Erythroblast (primary cell): ENCODE measurements around the gene G6PC1.

Experiments
- GATA1 ChIP-seq: IDR thresholded peaks from 2 replicates; pipeline ENCODE4 v1.6.1; 2011; ENCODE audit warnings: low read depth, mild to moderate bottlenecking, control low read depth, low read length, moderate library complexity
- POLR2A ChIP-seq: IDR thresholded peaks from 2 replicates; pipeline ENCODE4 v1.6.1; 2011; ENCODE audit warnings: mild to moderate bottlenecking, low read length

GRCh38 chr17:42866631-42867575 lies 33.7 kb upstream of the G6PC1 start:
- TF ChIP-seq POLR2A = no peak
- TF ChIP-seq GATA1 = no peak
